Activated CD8-positive, alpha-beta T cell treated with anti-CD3 and anti-CD28 coated beads for 36 hours (primary cell): ENCODE data around the gene ZSCAN5A. TPM values are rescaled to one million over a fixed set of nuclear protein-coding genes. Genes with fewer than 3 reads are reported as not detected.

ENCODE experiments used
- ATAC-seq: fragments of 200-7000 bp; cut with Tn5 transposase; one replicate; pipeline ENCODE4 v1.10.0; 2021; ENCODE audit warnings: mild to moderate bottlenecking, moderate library complexity
- CTCF ChIA-PET: fragments of 350-600 bp; sonication (Branson Sonifier 250); formaldehyde crosslinking; loops from one replicate; lab custom pipeline; 2021; ENCODE audit warnings: antibody characterized with exemption; lab: Charles Lee
- POLR2A ChIA-PET: fragments of 350-600 bp; sonication (Branson Sonifier 250); formaldehyde crosslinking; loops from one replicate; lab custom pipeline; 2021; ENCODE audit warnings: antibody characterized with exemption; lab: Charles Lee
- DNase-seq: peaks from one replicate; pipeline ENCODE4 v3.0.0-alpha.2; 2020
- H3K27ac Mint-ChIP-seq: one replicate; pipeline ENCODE4 v1.8.0; 2021; ENCODE audit warnings: mild to moderate bottlenecking, mixed read lengths
- H3K27me3 Mint-ChIP-seq: one replicate; pipeline ENCODE4 v1.8.0; 2021; ENCODE audit warnings: mixed read lengths
- H3K36me3 Mint-ChIP-seq: one replicate; pipeline ENCODE4 v1.8.0; 2021; ENCODE audit warnings: low read depth, mixed read lengths
- H3K4me1 Mint-ChIP-seq: one replicate; pipeline ENCODE4 v1.8.0; 2021; ENCODE audit warnings: low read depth, mixed read lengths
- H3K4me3 Mint-ChIP-seq: one replicate; pipeline ENCODE4 v1.8.0; 2021; ENCODE audit warnings: mild to moderate bottlenecking, moderate library complexity, mixed read lengths
- H3K9me3 Mint-ChIP-seq: one replicate; pipeline ENCODE4 v1.8.0; 2021; ENCODE audit warnings: mixed read lengths
- intact Hi-C: fragments of 100-400 bp; cut with micrococcal nuclease; formaldehyde crosslinking; loops from one replicate; pipeline ENCODE4 v1.10.0; 2022
- total RNA-seq, 2 experiments: library from RNA; stranded (reverse); gene quantifications; one replicate each; pipeline ENCODE4 v1.2.3, GENCODE V29; 2021
- TF ChIP-seq, protein P1 (sequence below): fragments of 200-600 bp; IDR thresholded peaks from one replicate; pipeline ENCODE4 v1.8.0; 2022; ENCODE audit warnings: antibody characterized with exemption, mild to moderate bottlenecking

ZSCAN5A gene
- total RNA-seq, 2 experiments from 2014 or later = 7.7 to 9.0 TPM

GRCh38 chr19:56272161-56272798 is 42.4 kb downstream of the ZSCAN5A start, which contains the start of gene EDDM13:
TSS of gene EDDM13 (plus strand) at chr19:56272748. CDS start at chr19:56272835, 87 bp downstream.
- ATAC-seq (no peak), DNase-seq (no peak)
- Mint-ChIP-seq H3K9me3 (peaks cover 6% of the 10 kb centered on the region), H3K4me3 (no peak within 1 kb of the TSS), H3K36me3 (peaks cover 7% of the 10 kb centered on the region), H3K27me3 (no peaks in the 10 kb centered on the region), H3K27ac (no peak within 1 kb of the TSS), H3K4me1 (no peaks in the 10 kb centered on the region)
- CTCF ChIA-PET = interaction anchor here (1.5 to 1.8 kb wide), 3 partner anchors 37 to 206 kb away, joined by 4 to 6 read pairs (median 6); no protein-coding TSS in a partner anchor
- intact Hi-C loops = no loop called here
- TF ChIP-seq, protein P1, sequence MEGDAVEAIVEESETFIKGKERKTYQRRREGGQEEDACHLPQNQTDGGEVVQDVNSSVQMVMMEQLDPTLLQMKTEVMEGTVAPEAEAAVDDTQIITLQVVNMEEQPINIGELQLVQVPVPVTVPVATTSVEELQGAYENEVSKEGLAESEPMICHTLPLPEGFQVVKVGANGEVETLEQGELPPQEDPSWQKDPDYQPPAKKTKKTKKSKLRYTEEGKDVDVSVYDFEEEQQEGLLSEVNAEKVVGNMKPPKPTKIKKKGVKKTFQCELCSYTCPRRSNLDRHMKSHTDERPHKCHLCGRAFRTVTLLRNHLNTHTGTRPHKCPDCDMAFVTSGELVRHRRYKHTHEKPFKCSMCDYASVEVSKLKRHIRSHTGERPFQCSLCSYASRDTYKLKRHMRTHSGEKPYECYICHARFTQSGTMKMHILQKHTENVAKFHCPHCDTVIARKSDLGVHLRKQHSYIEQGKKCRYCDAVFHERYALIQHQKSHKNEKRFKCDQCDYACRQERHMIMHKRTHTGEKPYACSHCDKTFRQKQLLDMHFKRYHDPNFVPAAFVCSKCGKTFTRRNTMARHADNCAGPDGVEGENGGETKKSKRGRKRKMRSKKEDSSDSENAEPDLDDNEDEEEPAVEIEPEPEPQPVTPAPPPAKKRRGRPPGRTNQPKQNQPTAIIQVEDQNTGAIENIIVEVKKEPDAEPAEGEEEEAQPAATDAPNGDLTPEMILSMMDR = no peak
- POLR2A ChIA-PET = no interaction called here

DNA sequence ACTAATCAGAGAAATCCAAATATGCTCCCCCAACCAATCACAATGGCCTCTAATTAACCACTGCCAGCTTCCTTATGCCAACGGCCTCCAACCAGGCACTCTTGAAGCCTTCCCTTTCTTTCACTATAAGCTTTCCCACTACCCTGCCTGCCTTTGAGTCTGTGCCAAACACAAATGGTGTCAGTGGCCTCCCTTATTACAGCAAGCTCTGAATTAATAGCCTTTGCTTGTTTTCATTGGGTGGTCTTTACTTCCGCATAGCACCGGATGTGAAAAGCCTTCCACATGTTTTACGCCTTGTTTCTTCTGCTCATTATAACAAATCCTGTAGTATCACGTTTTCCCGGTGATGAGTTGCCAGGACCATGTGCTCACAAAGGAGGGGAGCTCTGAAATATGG is 43.5 kb downstream of the ZSCAN5A start:
- DNase-seq (no peak), ATAC-seq (no peak)
- ChIA-PET POLR2A (no interaction called here), CTCF (interaction anchor here (1.0 to 1.8 kb wide), 6 partner anchors 12 to 205 kb away, joined by 3 to 6 read pairs (median 4); no protein-coding TSS in a partner anchor)
- peaks cover 2% of the 10 kb centered on the region for H3K9me3 Mint-ChIP-seq
- H3K4me1 Mint-ChIP-seq = no peaks in the 10 kb centered on the region
- H3K27ac Mint-ChIP-seq = no peak overlapping the region
- TF ChIP-seq, protein P1 = no peak
- H3K4me3 Mint-ChIP-seq = no peak overlapping the region
- H3K27me3 Mint-ChIP-seq = no peaks in the 10 kb centered on the region
- intact Hi-C loops = no loop called here
- H3K36me3 Mint-ChIP-seq = peaks cover 2% of the 10 kb centered on the region

- ChIA-PET CTCF (interaction anchor here (1.0 to 1.8 kb wide), 5 partner anchors 11 to 116 kb away, joined by 3 to 6 read pairs (median 5); no protein-coding TSS in a partner anchor), POLR2A (no interaction called here)
- no peaks in the 10 kb centered on the region for H3K27me3 Mint-ChIP-seq
- H3K9me3 Mint-ChIP-seq = no peaks in the 10 kb centered on the region
- H3K36me3 Mint-ChIP-seq = no peaks in the 10 kb centered on the region
- intact Hi-C loops = no loop called here
- no peak overlapping the region for H3K4me3 Mint-ChIP-seq
- ATAC-seq (no peak), DNase-seq (no peak)
- no peak overlapping the region for H3K27ac Mint-ChIP-seq
- TF ChIP-seq, protein P1 = no peak
- no peaks in the 10 kb centered on the region for H3K4me1 Mint-ChIP-seq
Observed at GRCh38 chr19:56270676-56271075, 44.0 kb downstream of the ZSCAN5A start.

DNA sequence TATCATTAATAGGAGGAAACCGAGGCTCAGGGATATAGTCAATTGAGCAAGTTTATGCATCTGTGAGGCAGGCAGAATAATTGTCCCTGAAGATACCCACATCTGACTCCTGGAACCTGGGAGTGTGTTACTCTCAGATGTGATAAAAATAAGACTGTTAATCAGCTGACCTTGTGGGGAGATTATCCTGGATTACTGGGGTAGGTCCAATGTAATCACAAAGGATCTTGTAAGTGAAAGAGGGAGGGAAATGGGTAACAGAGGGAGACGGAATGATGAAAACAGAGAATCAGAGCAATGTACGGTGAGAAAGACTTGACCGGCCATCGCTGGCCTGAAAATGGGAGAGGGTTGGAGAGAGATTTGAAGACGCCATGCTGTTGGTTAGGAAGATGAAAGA is 45.3 kb downstream of the ZSCAN5A start:
- H3K36me3 Mint-ChIP-seq = no peaks in the 10 kb centered on the region
- TF ChIP-seq, protein P1 = no peak
- H3K9me3 Mint-ChIP-seq = no peaks in the 10 kb centered on the region
- H3K4me1 Mint-ChIP-seq = no peaks in the 10 kb centered on the region
- no peak for DNase-seq
- ChIA-PET POLR2A (no interaction called here), CTCF (no interaction called here)
- no peak overlapping the region for H3K27ac Mint-ChIP-seq
- intact Hi-C loops = no loop called here
- no peak overlapping the region for H3K4me3 Mint-ChIP-seq
- ATAC-seq = no peak
- H3K27me3 Mint-ChIP-seq = no peaks in the 10 kb centered on the region

DNA sequence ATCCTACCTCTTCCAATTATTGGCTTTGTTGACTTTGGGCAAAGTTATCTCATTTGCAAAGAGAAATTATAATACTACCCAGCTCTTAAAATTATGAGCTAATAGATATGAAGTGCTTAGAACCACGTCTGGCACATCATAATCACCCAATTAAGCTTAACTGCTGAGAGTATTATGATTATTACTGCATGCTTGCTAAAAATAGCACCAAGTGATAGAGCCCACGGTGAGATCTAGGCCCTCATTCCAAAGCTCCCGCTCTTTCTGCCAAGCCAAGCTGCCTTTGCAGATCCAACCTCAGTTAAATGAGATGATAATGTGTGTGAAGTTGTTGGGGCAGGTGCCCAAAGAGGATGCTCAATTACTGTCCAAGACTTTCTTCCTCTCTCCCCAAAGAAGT is 48.6 kb downstream of the ZSCAN5A start:
- Mint-ChIP-seq H3K9me3 (no peaks in the 10 kb centered on the region), H3K27me3 (no peaks in the 10 kb centered on the region), H3K27ac (no peak overlapping the region), H3K4me1 (no peaks in the 10 kb centered on the region), H3K4me3 (no peak overlapping the region), H3K36me3 (no peaks in the 10 kb centered on the region)
- POLR2A ChIA-PET = no interaction called here
- CTCF ChIA-PET = interaction anchor here (1.0 to 3.3 kb wide), 2 partner anchors 11 to 13 kb away, joined by 3 to 18 read pairs; no protein-coding TSS in a partner anchor
- DNase-seq = no peak
- TF ChIP-seq, protein P1 = no peak
- intact Hi-C loops = no loop called here
- ATAC-seq = no peak
